Keratinocyte (primary cell): ENCODE measurements around the gene PVALB. TPM values are rescaled to one million over a fixed set of nuclear protein-coding genes. Genes with fewer than 3 reads are reported as not detected.

Source experiments
- DNase-seq: peaks from one replicate; pipeline ENCODE4 v3.0.0-alpha.2; 2011; ENCODE audit warnings: low read depth, missing footprints, low spot score
- FAIRE-seq: peaks from 2 replicates; lab custom pipeline; 2011; peaks lifted over from hg19 to GRCh38; lab: Jason Lieb, UNC
- H2AFZ ChIP-seq: 2 replicates; pipeline ENCODE4 v1.6.0; 2012; ENCODE audit warnings: low read length, control low read depth, inconsistent platforms; ENCODE audit not compliant: control insufficient read depth
- H3K27ac ChIP-seq: 2 replicates; pipeline ENCODE4 v1.5.1; 2011; ENCODE audit warnings: low read length; ENCODE audit not compliant: control insufficient read depth, insufficient read depth
- H3K27me3 ChIP-seq: 3 replicates; pipeline ENCODE4 v1.6.0; 2011; ENCODE audit warnings: low read length; ENCODE audit not compliant: control insufficient read depth, insufficient read depth; ENCODE audit errors: extremely low read depth
- H3K36me3 ChIP-seq, 2 experiments: 2 replicates in 1 of 2; 3 replicates in 1 of 2; pipeline ENCODE4 v1.5.1; 2011; ENCODE audit warnings: low read length in 2 of 2, mild to moderate bottlenecking in 1 of 2; ENCODE audit not compliant: control insufficient read depth in 2 of 2, insufficient read depth in 2 of 2; ENCODE audit errors: extremely low read depth in 1 of 2
- H3K4me1 ChIP-seq: 3 replicates; pipeline ENCODE4 v1.5.1; 2011; ENCODE audit warnings: low read length; ENCODE audit not compliant: control insufficient read depth, insufficient read depth; ENCODE audit errors: extremely low read depth
- H3K4me2 ChIP-seq: 3 replicates; pipeline ENCODE4 v1.6.0; 2011; ENCODE audit warnings: low read depth, low read length; ENCODE audit not compliant: control insufficient read depth, insufficient read depth; ENCODE audit errors: extremely low read depth
- H3K4me3 ChIP-seq, 3 experiments: fragments of 200-600 bp in 1 of 3; sonication (generic) in 1 of 3; 2 replicates in 2 of 3; 3 replicates in 1 of 3; pipeline ENCODE4 v1.5.1; 2011 to 2016; ENCODE audit warnings: low read length in 3 of 3, mild to moderate bottlenecking in 3 of 3, control low read depth in 2 of 3, inconsistent platforms in 1 of 3, low read depth in 1 of 3, mixed read lengths in 1 of 3, mixed run types in 1 of 3, moderate library complexity in 1 of 3; ENCODE audit not compliant: control insufficient read depth in 2 of 3, insufficient read depth in 2 of 3; ENCODE audit errors: extremely low read depth in 1 of 3
- H3K79me2 ChIP-seq: 2 replicates; pipeline ENCODE4 v1.6.0; 2012; ENCODE audit warnings: low read length; ENCODE audit not compliant: control insufficient read depth, insufficient read depth
- H3K9ac ChIP-seq: 3 replicates; pipeline ENCODE4 v1.6.0; 2011; ENCODE audit warnings: low read length; ENCODE audit not compliant: control insufficient read depth, insufficient read depth; ENCODE audit errors: extremely low read depth
- H3K9me1 ChIP-seq: 3 replicates; pipeline ENCODE4 v1.6.0; 2011; ENCODE audit warnings: low read length; ENCODE audit not compliant: control insufficient read depth, insufficient read depth; ENCODE audit errors: extremely low read depth
- H3K9me3 ChIP-seq: 2 replicates; pipeline ENCODE4 v1.5.1; 2012; ENCODE audit warnings: low read depth, low read length; ENCODE audit not compliant: control insufficient read depth
- H4K20me1 ChIP-seq: 3 replicates; pipeline ENCODE4 v1.6.0; 2011; ENCODE audit warnings: low read length; ENCODE audit not compliant: control insufficient read depth, insufficient read depth; ENCODE audit errors: extremely low read depth
- EZH2 ChIP-seq: IDR thresholded peaks from one replicate; pipeline ENCODE4 v1.6.1; 2012; ENCODE audit warnings: inconsistent platforms, mild to moderate bottlenecking, low read length, moderate library complexity
- dilution Hi-C: fragments of 300-500 bp; cut with MboI; formaldehyde crosslinking; loops from one replicate; pipeline ENCODE4 v1.7.0; 2020; ENCODE audit warnings: low sequenced_read_pairs; ENCODE audit not compliant: extremely low pct_ligation_motif_present
- polyA plus RNA-seq, 5 experiments: library from polyadenylated mRNA; depleted of rRNA in 3 of 5; stranded (reverse) in 3 of 5; stranded (forward) in 1 of 5; unstranded in 1 of 5; fragments of >200 nt; gene quantifications; 1 replicate in 1 of 5; 2 replicates in 3 of 5; 3 replicates in 1 of 5; pipeline versions ENCODE4 v1.2.1 to v1.2.3, GENCODE V29; 2011 to 2012; ENCODE audit warnings: missing spikeins in 2 of 5, low read depth in 1 of 5, low replicate concordance in 1 of 5
- TF ChIP-seq, protein P1 (sequence below), 3 experiments: IDR thresholded peaks in 1 of 3; conservative IDR thresholded peaks in 1 of 3; optimal IDR thresholded peaks in 1 of 3; 2 replicates in 2 of 3; 3 replicates in 1 of 3; pipeline versions ENCODE3 to v1.5.1; 2011; ENCODE audit warnings: low read length in 3 of 3, mild to moderate bottlenecking in 3 of 3, moderate library complexity in 2 of 3, control low read depth in 1 of 3, inconsistent platforms in 1 of 3; ENCODE audit not compliant: insufficient read depth in 2 of 3; ENCODE audit errors: extremely low read depth in 1 of 3

Gene PVALB
- polyA plus RNA-seq, 1 donor (not counting 4 experiments of a cell fraction or from before 2014, with no cell fraction given), result not detected

DNA sequence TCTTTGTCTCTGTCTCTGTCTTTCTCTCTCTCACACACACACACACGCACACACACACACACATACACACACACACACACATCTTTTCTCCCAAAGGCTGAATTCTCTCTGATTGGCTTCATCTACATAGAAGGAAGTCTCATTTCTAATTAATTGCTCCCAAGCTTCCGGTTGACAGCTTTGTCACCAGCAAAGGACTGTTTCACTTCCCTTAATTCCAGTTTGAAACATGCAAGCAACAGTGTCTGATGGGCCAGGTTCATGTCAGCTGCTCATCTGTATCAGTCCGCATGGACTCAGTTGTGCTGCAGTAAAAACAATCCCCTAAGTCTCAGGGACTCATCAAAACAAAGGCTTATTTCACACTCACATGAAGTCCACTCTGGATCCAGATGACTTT lies 16.2 kb upstream of the PVALB start:
- FAIRE-seq, result no peak
- peaks cover 2% of the 10 kb centered on the region for H3K9me3 ChIP-seq
- H3K27me3 ChIP-seq, result no peaks in the 10 kb centered on the region
- no peaks in the 10 kb centered on the region for H3K4me1 ChIP-seq
- no peak overlapping the region for H3K27ac ChIP-seq
- no peak overlapping the region for H2AFZ ChIP-seq
- H3K4me2 ChIP-seq, result no peak overlapping the region
- dilution Hi-C loops, result loop anchor here (10.0 kb wide), 1 partner anchor 58 kb away; the partner anchor contains the start of gene IFT27
- no peak for DNase-seq
- no peaks in the 10 kb centered on the region for H3K79me2 ChIP-seq
- H4K20me1 ChIP-seq, result no peaks in the 10 kb centered on the region
- TF ChIP-seq, protein P1, sequence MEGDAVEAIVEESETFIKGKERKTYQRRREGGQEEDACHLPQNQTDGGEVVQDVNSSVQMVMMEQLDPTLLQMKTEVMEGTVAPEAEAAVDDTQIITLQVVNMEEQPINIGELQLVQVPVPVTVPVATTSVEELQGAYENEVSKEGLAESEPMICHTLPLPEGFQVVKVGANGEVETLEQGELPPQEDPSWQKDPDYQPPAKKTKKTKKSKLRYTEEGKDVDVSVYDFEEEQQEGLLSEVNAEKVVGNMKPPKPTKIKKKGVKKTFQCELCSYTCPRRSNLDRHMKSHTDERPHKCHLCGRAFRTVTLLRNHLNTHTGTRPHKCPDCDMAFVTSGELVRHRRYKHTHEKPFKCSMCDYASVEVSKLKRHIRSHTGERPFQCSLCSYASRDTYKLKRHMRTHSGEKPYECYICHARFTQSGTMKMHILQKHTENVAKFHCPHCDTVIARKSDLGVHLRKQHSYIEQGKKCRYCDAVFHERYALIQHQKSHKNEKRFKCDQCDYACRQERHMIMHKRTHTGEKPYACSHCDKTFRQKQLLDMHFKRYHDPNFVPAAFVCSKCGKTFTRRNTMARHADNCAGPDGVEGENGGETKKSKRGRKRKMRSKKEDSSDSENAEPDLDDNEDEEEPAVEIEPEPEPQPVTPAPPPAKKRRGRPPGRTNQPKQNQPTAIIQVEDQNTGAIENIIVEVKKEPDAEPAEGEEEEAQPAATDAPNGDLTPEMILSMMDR (optimal IDR thresholded peaks at IDR 0.05 in 1 of 3, IDR thresholded peaks at IDR 0.05 in 1 of 3, conservative IDR thresholded peaks at IDR 0.05 in 1 of 3; ENCODE audit: extremely low read depth in 1 of 3, insufficient read depth in 2 of 3, low read length in 3 of 3), result no peak
- TF ChIP-seq EZH2, result no peak
- no peak overlapping the region for H3K4me3 ChIP-seq
- no peaks in the 10 kb centered on the region for H3K9me1 ChIP-seq
- H3K9ac ChIP-seq, result no peak overlapping the region
- H3K36me3 ChIP-seq, result no peaks in the 10 kb centered on the region

DNA sequence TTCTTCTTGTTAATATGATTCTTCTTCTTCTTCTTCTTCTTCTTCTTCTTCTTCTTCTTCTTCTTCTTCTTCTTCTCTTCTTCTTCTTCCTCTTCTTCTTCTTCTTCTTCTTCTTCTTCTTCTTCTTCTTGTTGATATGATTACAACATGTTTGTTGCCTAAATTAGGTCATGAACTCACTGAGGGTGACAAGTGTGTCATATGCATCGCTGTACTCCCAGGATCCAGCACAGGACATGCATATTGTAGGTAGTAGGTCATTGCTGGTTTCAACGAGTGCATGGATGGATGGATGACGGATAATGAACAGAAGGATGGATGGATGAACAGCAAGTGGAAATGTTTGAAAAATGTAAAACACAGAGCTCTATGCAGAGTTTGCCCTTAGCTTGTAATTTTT lies 14.9 kb upstream of the PVALB start:
- Histone ChIP-seq H4K20me1 (no peaks in the 10 kb centered on the region), H3K9ac (no peak overlapping the region), H2AFZ (no peak overlapping the region), H3K4me3 (no peak overlapping the region), H3K27ac (no peak overlapping the region), H3K79me2 (no peaks in the 10 kb centered on the region), H3K9me1 (no peaks in the 10 kb centered on the region), H3K9me3 (no peaks in the 10 kb centered on the region), H3K27me3 (no peaks in the 10 kb centered on the region), H3K4me2 (no peak overlapping the region), H3K36me3 (no peaks in the 10 kb centered on the region), H3K4me1 (no peaks in the 10 kb centered on the region)
- dilution Hi-C loops, result loop anchor here (10.0 kb wide), 1 partner anchor 57 kb away; the partner anchor contains the start of gene IFT27
- FAIRE-seq (no peak), DNase-seq (no peak)
- TF ChIP-seq, protein P1 (optimal IDR thresholded peaks at IDR 0.05 in 1 of 3, IDR thresholded peaks at IDR 0.05 in 1 of 3, conservative IDR thresholded peaks at IDR 0.05 in 1 of 3; ENCODE audit: extremely low read depth in 1 of 3, insufficient read depth in 2 of 3, low read length in 3 of 3), result no peak
- no peak for TF ChIP-seq EZH2
